NCI-H1417 (cell line): ENCODE measurements around the gene UNC119B.

Source experiments
- DNase-seq, 3 experiments: peaks; one replicate each; lab custom pipeline; 2025; lab: John Stamatoyannopoulos, UW

The UNC119B gene

GRCh38 chr12:120767071-120768024, 57.1 kb downstream of the UNC119B start:
- peak in 2 of 3 experiments; percentile 29 to 65 for DNase-seq

GRCh38 chr12:120771097-120771496, 60.8 kb downstream of the UNC119B start:
- DNase-seq = no peak
